H9 (cell line): ENCODE data around the gene DUSP1. TPM values are rescaled to one million over a fixed set of nuclear protein-coding genes. Genes with fewer than 3 reads are reported as not detected.

Experiments used
- DNase-seq: peaks from one replicate; pipeline ENCODE4 v3.0.0-alpha.2; 2017
- H2AFZ ChIP-seq: one replicate; pipeline ENCODE4 v1.6.1; 2013; ENCODE audit warnings: mild to moderate bottlenecking, low read length, control low read depth, moderate library complexity
- H2AK5ac ChIP-seq: 2 replicates; pipeline ENCODE4 v1.6.1; 2013; ENCODE audit warnings: low read length, control low read depth, mixed read lengths; ENCODE audit not compliant: insufficient read length
- H2BK120ac ChIP-seq: one replicate; pipeline ENCODE4 v1.6.1; 2013; ENCODE audit warnings: low read depth, mild to moderate bottlenecking, low read length, control low read depth, inconsistent platforms; ENCODE audit not compliant: poor library complexity, severe bottlenecking
- H2BK12ac ChIP-seq: 2 replicates; pipeline ENCODE4 v1.6.1; 2013; ENCODE audit warnings: low read length, control low read depth, mixed read lengths, low read depth; ENCODE audit not compliant: insufficient read length
- H2BK15ac ChIP-seq: 2 replicates; pipeline ENCODE4 v1.6.1; 2013; ENCODE audit warnings: low read depth, low read length, control low read depth
- H2BK20ac ChIP-seq: one replicate; pipeline ENCODE4 v1.6.1; 2013; ENCODE audit warnings: low read depth, mild to moderate bottlenecking, low read length, control low read depth, inconsistent platforms; ENCODE audit not compliant: poor library complexity, severe bottlenecking
- H2BK5ac ChIP-seq: 2 replicates; pipeline ENCODE4 v1.6.1; 2013; ENCODE audit warnings: low read length, control low read depth, mixed read lengths; ENCODE audit not compliant: insufficient read length
- H3K14ac ChIP-seq: 2 replicates; pipeline ENCODE4 v1.6.1; 2013; ENCODE audit warnings: low read length, control low read depth; ENCODE audit not compliant: insufficient read depth
- H3K18ac ChIP-seq: 2 replicates; pipeline ENCODE4 v1.6.1; 2013; ENCODE audit warnings: low read depth, mild to moderate bottlenecking, mixed read lengths, low read length, control low read depth; ENCODE audit not compliant: insufficient read length
- H3K23ac ChIP-seq: 2 replicates; pipeline ENCODE4 v1.6.1; 2013; ENCODE audit warnings: low read length, control low read depth, mixed read lengths, low read depth; ENCODE audit not compliant: insufficient read length
- H3K23me2 ChIP-seq: 2 replicates; pipeline ENCODE4 v1.6.1; 2013; ENCODE audit warnings: low read depth, mild to moderate bottlenecking, mixed read lengths, low read length, control low read depth; ENCODE audit not compliant: insufficient read length, poor library complexity, severe bottlenecking
- H3K27ac ChIP-seq: 2 replicates; pipeline ENCODE4 v1.5.1; 2013; ENCODE audit warnings: low read length, control low read depth, mixed read lengths, low read depth; ENCODE audit not compliant: insufficient read length
- H3K27me3 ChIP-seq: 2 replicates; pipeline ENCODE4 v1.6.1; 2013; ENCODE audit warnings: low read length, control low read depth, inconsistent platforms; ENCODE audit not compliant: insufficient read depth
- H3K4ac ChIP-seq: 2 replicates; pipeline ENCODE4 v1.6.1; 2013; ENCODE audit warnings: low read depth, mild to moderate bottlenecking, control low read depth, inconsistent platforms, low read length, moderate library complexity
- H3K4me1 ChIP-seq: 2 replicates; pipeline ENCODE4 v1.6.1; 2013; ENCODE audit warnings: low read length, control low read depth, inconsistent platforms; ENCODE audit not compliant: insufficient read depth
- H3K4me2 ChIP-seq: 2 replicates; pipeline ENCODE4 v1.6.1; 2013; ENCODE audit warnings: low read length, control low read depth, mixed read lengths; ENCODE audit not compliant: insufficient read length, insufficient read depth
- H3K56ac ChIP-seq: 2 replicates; pipeline ENCODE4 v1.6.1; 2013; ENCODE audit warnings: low read depth, mild to moderate bottlenecking, mixed read lengths, low read length, control low read depth; ENCODE audit not compliant: insufficient read length
- H3K79me1 ChIP-seq: 2 replicates; pipeline ENCODE4 v1.6.1; 2013; ENCODE audit warnings: low read depth, mild to moderate bottlenecking, moderate library complexity, low read length, control low read depth, inconsistent platforms; ENCODE audit not compliant: insufficient read depth, poor library complexity, severe bottlenecking
- H3K79me2 ChIP-seq: 2 replicates; pipeline ENCODE4 v1.6.1; 2013; ENCODE audit warnings: low read length, control low read depth, inconsistent platforms; ENCODE audit not compliant: insufficient read depth
- H3K9ac ChIP-seq: 2 replicates; pipeline ENCODE4 v1.6.1; 2013; ENCODE audit warnings: low read length, control low read depth, mixed read lengths; ENCODE audit not compliant: insufficient read length; ENCODE audit errors: extremely low read depth
- H3K9me3 ChIP-seq: one replicate; pipeline ENCODE4 v1.6.1; 2013; ENCODE audit warnings: low read depth, low read length, inconsistent platforms; ENCODE audit not compliant: control insufficient read depth
- H3T11ph ChIP-seq: one replicate; pipeline ENCODE4 v1.6.1; 2013; ENCODE audit warnings: mild to moderate bottlenecking, low read length, control low read depth, inconsistent platforms
- H4K20me1 ChIP-seq: one replicate; pipeline ENCODE4 v1.6.1; 2013; ENCODE audit not compliant: control insufficient read depth, insufficient read length, insufficient read depth
- H4K5ac ChIP-seq: 2 replicates; pipeline ENCODE4 v1.6.1; 2013; ENCODE audit warnings: low read depth, mild to moderate bottlenecking, mixed read lengths, low read length, control low read depth; ENCODE audit not compliant: insufficient read length
- H4K8ac ChIP-seq: replicated peaks from 2 replicates; pipeline ENCODE4 v1.6.1; 2013; ENCODE audit warnings: low read length, control low read depth, mixed read lengths, low read depth; ENCODE audit not compliant: insufficient read length
- H4K91ac ChIP-seq: 2 replicates; pipeline ENCODE4 v1.6.1; 2013; ENCODE audit warnings: low read depth, mild to moderate bottlenecking, moderate library complexity, mixed read lengths, low read length, control low read depth; ENCODE audit not compliant: insufficient read length
- H3K27ac Mint-ChIP-seq, 3 experiments: 2 replicates in 2 of 3; 3 replicates in 1 of 3; pipeline ENCODE4 v1.8.0; 2020 to 2021; ENCODE audit warnings: mixed read lengths in 3 of 3, mild to moderate bottlenecking in 1 of 3, moderate library complexity in 1 of 3
- H3K27me3 Mint-ChIP-seq: 2 replicates; pipeline ENCODE4 v1.8.0; 2021; ENCODE audit warnings: low read depth, mild to moderate bottlenecking, moderate library complexity, mixed read lengths
- H3K36me3 Mint-ChIP-seq, 3 experiments: 2 replicates in 2 of 3; 3 replicates in 1 of 3; pipeline ENCODE4 v1.8.0; 2020 to 2021; ENCODE audit warnings: low read depth in 3 of 3, mixed read lengths in 3 of 3; ENCODE audit not compliant: insufficient read depth in 1 of 3
- H3K4me1 Mint-ChIP-seq, 2 experiments: 2 replicates each; pipeline ENCODE4 v1.8.0; 2020; ENCODE audit warnings: mixed read lengths in 2 of 2
- H3K4me3 Mint-ChIP-seq, 2 experiments: 2 replicates in 1 of 2; 3 replicates in 1 of 2; pipeline ENCODE4 v1.8.0; 2020 to 2021; ENCODE audit warnings: mild to moderate bottlenecking in 2 of 2, mixed read lengths in 2 of 2, moderate library complexity in 1 of 2
- H3K9me3 Mint-ChIP-seq, 2 experiments: 2 replicates in 1 of 2; 3 replicates in 1 of 2; pipeline ENCODE4 v1.8.0; 2020; ENCODE audit warnings: mild to moderate bottlenecking in 2 of 2, mixed read lengths in 2 of 2, moderate library complexity in 1 of 2
- WGBS: extraction: QIAGEN DNeasy Blood & Tissue Kit; methylation state at CpG from one replicate; pipeline ENCODE4 v1.1.7; 2013; ENCODE audit warnings: missing lambda C conversion rate, low lambda C conversion rate, mixed read lengths; ENCODE audit not compliant: insufficient read length; ENCODE audit errors: extremely low coverage; 5-methylcytosine and 5-hydroxymethylcytosine counted together
- total RNA-seq: library from RNA; stranded (reverse); gene quantifications from 2 replicates; pipeline ENCODE4 v1.2.1, GENCODE V29; 2021
- TF ChIP-seq, protein P1 (sequence below): fragments of 200-600 bp; sonication (generic); conservative IDR thresholded peaks from 3 replicates; pipeline ENCODE4 v1.8.0; 2021; ENCODE audit warnings: antibody characterized with exemption, mild to moderate bottlenecking

Gene DUSP1
- total RNA-seq, 1 experiment from 2014 or later: 10.9 TPM

- Histone ChIP-seq H4K91ac (no peak overlapping the region), H2BK15ac (no peak overlapping the region), H3K4me2 (no peak overlapping the region), H3K27ac (no peak overlapping the region), H4K8ac (no peak overlapping the region), H3T11ph (no peak overlapping the region), H3K9me3 (no peaks in the 10 kb centered on the region), H2BK120ac (no peak overlapping the region), H3K18ac (no peak overlapping the region), H2BK20ac (no peak overlapping the region), H2AK5ac (no peak overlapping the region), H3K23me2 (no peaks in the 10 kb centered on the region), H2BK12ac (no peak overlapping the region), H3K14ac (no peak overlapping the region), H3K79me1 (no peaks in the 10 kb centered on the region), H4K5ac (no peak overlapping the region), H2AFZ (no peak overlapping the region), H2BK5ac (no peak overlapping the region), H3K23ac (no peak overlapping the region), H3K27me3 (no peaks in the 10 kb centered on the region), H3K79me2 (no peaks in the 10 kb centered on the region), H3K4me1 (peaks cover 7% of the 10 kb centered on the region), H3K4ac (no peak overlapping the region), H3K9ac (no peak overlapping the region), H4K20me1 (no peaks in the 10 kb centered on the region), H3K56ac (no peak overlapping the region)
- Mint-ChIP-seq H3K4me3 (no peak overlapping the region), H3K4me1 (peaks cover 3 to 7% of the 10 kb centered on the region in 2 experiments), H3K27ac (no peak overlapping the region), H3K36me3 (no peaks in the 10 kb centered on the region), H3K27me3 (peaks cover 12% of the 10 kb centered on the region), H3K9me3 (no peaks in the 10 kb centered on the region)
- no CpG with 5 or more reads among the region's 6 CpGs for WGBS
- TF ChIP-seq, protein P1, sequence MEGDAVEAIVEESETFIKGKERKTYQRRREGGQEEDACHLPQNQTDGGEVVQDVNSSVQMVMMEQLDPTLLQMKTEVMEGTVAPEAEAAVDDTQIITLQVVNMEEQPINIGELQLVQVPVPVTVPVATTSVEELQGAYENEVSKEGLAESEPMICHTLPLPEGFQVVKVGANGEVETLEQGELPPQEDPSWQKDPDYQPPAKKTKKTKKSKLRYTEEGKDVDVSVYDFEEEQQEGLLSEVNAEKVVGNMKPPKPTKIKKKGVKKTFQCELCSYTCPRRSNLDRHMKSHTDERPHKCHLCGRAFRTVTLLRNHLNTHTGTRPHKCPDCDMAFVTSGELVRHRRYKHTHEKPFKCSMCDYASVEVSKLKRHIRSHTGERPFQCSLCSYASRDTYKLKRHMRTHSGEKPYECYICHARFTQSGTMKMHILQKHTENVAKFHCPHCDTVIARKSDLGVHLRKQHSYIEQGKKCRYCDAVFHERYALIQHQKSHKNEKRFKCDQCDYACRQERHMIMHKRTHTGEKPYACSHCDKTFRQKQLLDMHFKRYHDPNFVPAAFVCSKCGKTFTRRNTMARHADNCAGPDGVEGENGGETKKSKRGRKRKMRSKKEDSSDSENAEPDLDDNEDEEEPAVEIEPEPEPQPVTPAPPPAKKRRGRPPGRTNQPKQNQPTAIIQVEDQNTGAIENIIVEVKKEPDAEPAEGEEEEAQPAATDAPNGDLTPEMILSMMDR: no peak
- no peak for DNase-seq
These were observed 28.4 kb upstream of the DUSP1 start for GRCh38 chr5:172799416-172799815.
